GM10248 (cell line): ENCODE data around the gene ARHGAP8.

Experiments
- CTCF ChIA-PET: fragments of 300-600 bp; sonication (Branson Sonifier 250); formaldehyde crosslinking; extraction: SDS; loops from one replicate; lab custom pipeline; 2021; ENCODE audit warnings: antibody characterized with exemption; lab: Yijun Ruan, JAX
- POLR2A ChIA-PET: fragments of 350-650 bp; sonication (Branson Sonifier 250); formaldehyde crosslinking; extraction: SDS; loops from one replicate; lab custom pipeline; 2020; ENCODE audit warnings: antibody characterized with exemption; lab: Yijun Ruan, JAX
- DNase-seq: peaks from one replicate; pipeline ENCODE4 v3.0.0; 2012; ENCODE audit errors: extremely low spot score
- TF ChIP-seq, protein P1 (sequence below): IDR thresholded peaks from 2 replicates; pipeline ENCODE4 v1.5.1; 2012; ENCODE audit warnings: mild to moderate bottlenecking, low read depth; ENCODE audit errors: extremely low read depth, missing control alignments, control extremely low read depth

The ARHGAP8 gene

DNA sequence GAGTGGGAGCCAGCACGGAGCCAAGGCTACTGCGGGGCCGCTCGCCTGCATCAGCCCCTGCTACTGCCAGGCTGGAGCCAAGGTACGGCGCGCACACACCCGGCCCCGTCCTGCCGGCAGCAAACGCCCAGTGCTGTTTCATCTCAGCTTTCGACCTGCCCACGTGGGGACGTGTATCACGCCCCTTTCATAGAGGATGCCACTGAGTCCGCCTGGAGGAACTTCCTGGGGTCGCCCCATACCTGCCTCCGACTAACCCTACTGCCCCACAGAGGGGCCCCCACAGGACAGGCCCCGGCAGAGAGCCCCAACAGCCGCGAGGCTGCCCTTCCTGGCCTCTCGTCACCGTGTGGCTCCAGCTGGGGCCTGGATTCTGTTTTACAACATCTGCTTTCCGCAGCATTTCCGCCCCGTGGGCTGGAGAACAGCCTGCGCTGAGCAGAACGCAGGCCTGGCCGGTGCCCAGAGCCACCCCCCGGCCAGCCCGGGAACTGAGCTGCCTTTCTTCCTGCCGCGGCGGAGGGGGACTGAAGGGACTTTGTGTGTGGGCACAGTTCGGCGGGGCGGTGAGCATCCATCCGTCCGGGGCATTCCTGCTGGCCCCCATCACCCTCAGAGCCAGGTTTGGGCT lies 22.9 kb upstream of the ARHGAP8 start:
- POLR2A ChIA-PET: no interaction called here
- CTCF ChIA-PET: interaction anchor here (1.0 to 2.4 kb wide), 4 partner anchors 17 to 736 kb away, joined by 3 to 11 read pairs (median 3); no protein-coding TSS in a partner anchor
- DNase-seq: no peak
- TF ChIP-seq, protein P1, sequence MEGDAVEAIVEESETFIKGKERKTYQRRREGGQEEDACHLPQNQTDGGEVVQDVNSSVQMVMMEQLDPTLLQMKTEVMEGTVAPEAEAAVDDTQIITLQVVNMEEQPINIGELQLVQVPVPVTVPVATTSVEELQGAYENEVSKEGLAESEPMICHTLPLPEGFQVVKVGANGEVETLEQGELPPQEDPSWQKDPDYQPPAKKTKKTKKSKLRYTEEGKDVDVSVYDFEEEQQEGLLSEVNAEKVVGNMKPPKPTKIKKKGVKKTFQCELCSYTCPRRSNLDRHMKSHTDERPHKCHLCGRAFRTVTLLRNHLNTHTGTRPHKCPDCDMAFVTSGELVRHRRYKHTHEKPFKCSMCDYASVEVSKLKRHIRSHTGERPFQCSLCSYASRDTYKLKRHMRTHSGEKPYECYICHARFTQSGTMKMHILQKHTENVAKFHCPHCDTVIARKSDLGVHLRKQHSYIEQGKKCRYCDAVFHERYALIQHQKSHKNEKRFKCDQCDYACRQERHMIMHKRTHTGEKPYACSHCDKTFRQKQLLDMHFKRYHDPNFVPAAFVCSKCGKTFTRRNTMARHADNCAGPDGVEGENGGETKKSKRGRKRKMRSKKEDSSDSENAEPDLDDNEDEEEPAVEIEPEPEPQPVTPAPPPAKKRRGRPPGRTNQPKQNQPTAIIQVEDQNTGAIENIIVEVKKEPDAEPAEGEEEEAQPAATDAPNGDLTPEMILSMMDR: no peak

DNA sequence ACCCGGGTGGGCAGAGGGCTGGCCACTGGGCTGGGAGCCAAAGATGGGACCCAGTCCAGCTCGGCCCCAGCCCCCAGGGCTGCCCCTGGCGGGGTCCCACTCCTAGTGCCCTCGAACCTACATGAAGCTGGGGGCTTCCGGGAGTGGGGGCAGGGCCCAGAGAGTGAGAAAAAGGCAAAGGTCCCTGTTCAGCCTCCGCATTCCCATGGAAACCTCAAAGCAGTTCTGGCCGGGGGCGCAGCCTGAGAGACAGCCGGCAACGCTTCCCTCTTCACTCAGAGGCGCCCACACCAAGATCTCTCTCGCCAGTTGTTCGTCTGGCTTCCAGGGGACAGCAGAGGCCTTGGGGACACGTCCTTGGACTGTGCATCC lies 22.4 kb upstream of the ARHGAP8 start:
- TF ChIP-seq, protein P1: no peak
- no peak for DNase-seq
- CTCF ChIA-PET: interaction anchor here (1.0 to 2.4 kb wide), 4 partner anchors 16 to 737 kb away, joined by 3 to 11 read pairs (median 3); no protein-coding TSS in a partner anchor
- POLR2A ChIA-PET: no interaction called here

DNA sequence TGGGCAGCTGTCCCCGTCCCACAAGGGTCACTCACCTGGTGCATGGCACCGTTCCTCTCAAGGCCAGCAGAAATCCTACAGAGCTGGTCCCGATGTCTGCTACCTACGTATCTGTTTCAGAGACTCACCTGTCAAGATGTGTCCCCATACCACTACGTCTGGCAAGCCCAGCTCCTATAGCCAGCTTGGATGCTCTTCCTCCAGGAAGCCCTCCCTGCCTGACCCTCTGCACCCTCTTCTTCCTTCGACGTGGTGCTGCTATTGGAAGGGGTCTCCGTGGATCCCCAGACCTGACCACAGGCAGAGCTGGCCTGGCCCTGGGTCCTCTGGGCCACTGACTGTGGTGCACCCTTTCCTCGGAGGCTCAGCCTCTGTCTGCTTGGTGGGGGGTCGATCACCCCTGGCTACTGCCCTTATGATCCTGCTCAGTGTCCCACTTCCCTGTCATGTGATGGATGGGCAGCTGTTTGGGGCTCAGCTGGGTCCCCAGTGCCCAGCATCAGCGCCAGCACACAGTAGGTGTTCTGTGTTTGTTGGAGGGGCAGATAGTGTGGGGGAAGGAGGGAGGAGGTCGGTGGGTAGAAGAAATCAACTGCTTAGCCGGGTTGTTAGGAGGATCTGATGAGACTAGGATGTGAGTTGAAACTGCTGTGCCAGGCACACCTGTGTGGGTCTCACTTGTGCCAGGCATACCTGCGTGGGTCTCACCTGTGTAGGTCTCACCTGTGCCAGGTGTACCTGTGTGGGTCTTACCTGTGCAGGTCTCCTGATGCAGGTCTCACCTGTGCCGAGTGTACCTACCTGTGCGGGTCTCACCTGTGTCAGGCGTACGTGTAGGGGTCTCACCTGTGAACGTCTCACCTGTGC lies 21.7 kb upstream of the ARHGAP8 start:
- no peak for DNase-seq
- CTCF ChIA-PET: interaction anchor here (1.0 to 1.3 kb wide), 3 partner anchors 15 to 737 kb away, joined by 3 read pairs; no protein-coding TSS in a partner anchor
- TF ChIP-seq, protein P1: no peak
- POLR2A ChIA-PET: no interaction called here

DNA sequence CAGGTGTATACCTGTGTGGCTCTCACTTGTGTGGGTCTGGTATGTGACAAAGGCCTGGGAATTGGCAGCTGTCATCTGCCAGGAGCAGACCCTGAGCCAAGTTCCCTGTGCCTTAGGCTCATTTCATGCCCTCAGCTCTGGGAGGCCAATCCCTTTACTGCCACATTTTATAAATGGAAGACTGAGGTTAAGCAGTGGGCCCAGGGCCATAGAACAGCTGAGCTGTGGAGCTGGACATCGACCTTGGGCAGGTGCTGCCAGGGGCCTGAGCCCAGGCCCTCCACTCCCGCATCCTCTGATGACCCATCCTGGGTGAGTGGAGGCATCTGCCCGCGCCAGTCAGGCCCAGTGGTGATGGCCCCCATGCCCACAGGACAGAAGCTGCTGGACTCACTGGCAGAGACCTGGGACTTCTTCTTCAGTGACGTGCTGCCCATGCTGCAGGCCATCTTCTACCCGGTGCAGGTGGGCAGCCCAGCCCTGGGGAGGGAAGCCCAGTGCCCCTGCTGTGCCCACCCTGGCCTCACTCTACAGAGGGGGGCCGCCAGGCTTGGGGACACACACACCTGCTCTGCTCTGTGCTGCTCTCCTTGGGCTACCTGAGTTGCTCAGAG lies 20.9 kb upstream of the ARHGAP8 start:
- DNase-seq: no peak
- TF ChIP-seq, protein P1: no peak
- POLR2A ChIA-PET: no interaction called here
- CTCF ChIA-PET: interaction anchor here (1.0 to 6.1 kb wide), 2 partner anchors 33 to 34 kb away, joined by 3 to 66 read pairs; no protein-coding TSS in a partner anchor

DNA sequence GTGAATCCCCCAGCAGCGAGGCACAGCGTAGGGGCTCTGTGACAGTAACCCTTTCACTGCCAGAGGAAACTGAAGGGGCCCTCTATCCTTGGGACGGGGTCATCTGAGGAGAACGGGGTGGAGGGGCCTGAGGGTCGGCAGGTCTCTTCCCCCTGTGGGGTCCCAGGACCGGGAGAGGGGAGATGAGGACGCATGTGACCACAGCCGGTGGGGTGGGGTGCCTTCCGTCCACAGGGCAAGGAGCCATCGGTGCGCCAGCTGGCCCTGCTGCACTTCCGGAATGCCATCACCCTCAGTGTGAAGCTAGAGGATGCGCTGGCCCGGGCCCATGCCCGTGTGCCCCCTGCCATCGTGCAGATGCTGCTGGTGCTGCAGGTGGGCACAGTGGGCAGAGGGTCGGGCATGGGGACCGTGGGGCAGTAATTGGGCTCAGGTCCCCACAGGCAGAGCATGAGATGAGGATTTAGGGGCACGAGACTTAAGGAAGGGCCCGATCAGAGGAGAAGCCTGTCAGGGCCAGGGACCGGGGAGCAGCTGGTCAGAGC lies 20.3 kb upstream of the ARHGAP8 start:
- no peak for DNase-seq
- ChIA-PET POLR2A (no interaction called here), CTCF (interaction anchor here (6.1 kb wide), 1 partner anchor 34 kb away, joined by 66 read pairs; no protein-coding TSS in a partner anchor)
- TF ChIP-seq, protein P1: no peak

DNA sequence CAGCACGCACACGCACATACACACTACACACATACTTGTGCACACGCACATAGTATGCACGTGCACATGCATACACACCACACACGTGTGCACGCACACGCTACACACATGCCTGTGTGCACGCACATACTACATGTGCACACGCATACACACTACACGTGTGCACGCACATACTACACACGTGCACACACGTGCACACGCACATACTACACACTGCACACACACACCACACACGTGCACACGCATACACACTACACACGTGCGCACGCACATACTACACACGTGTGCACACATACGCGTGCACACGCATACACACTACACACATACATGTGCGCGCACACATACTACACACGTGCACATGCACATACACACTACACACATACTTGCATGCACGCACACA lies 19.7 kb upstream of the ARHGAP8 start:
- CTCF ChIA-PET: interaction anchor here (0.7 to 6.1 kb wide), 4 partner anchors 11 to 88 kb away, joined by 3 to 66 read pairs (median 4); no protein-coding TSS in a partner anchor
- DNase-seq: no peak
- POLR2A ChIA-PET: no interaction called here
- TF ChIP-seq, protein P1: no peak
